Mucosa of descending colon (tissue), 3 donors: ENCODE measurements around the gene GDF11. TPM values are rescaled to one million over a fixed set of nuclear protein-coding genes. Genes with fewer than 3 reads are reported as not detected.

Experiments
- ATAC-seq: fragments of 200-7000 bp; cut with Tn5 transposase; one replicate; pipeline ENCODE4 v1.9.1; 2020; ENCODE audit warnings: mild to moderate bottlenecking, moderate library complexity
- DNase-seq, 3 donors: peaks; one replicate each; pipeline ENCODE4 v3.0.0-alpha.2; 2020
- H3K36me3 ChIP-seq: fragments of 200-600 bp; one replicate; pipeline ENCODE4 v1.8.0; 2021; ENCODE audit warnings: low read depth, mild to moderate bottlenecking
- H3K4me1 ChIP-seq: fragments of 200-600 bp; one replicate; pipeline ENCODE4 v1.8.0; 2021; ENCODE audit warnings: low read depth, mild to moderate bottlenecking
- H3K4me3 ChIP-seq: fragments of 200-600 bp; one replicate; pipeline ENCODE4 v1.8.0; 2021; ENCODE audit warnings: mild to moderate bottlenecking
- H3K9me3 ChIP-seq: fragments of 200-600 bp; one replicate; pipeline ENCODE4 v1.8.0; 2021; ENCODE audit warnings: mild to moderate bottlenecking
- CTCF ChIP-seq: fragments of 200-600 bp; IDR thresholded peaks from one replicate; pipeline ENCODE4 v1.8.0; 2022; ENCODE audit warnings: antibody characterized with exemption, mild to moderate bottlenecking
- intact Hi-C, 2 donors: fragments of 100-400 bp; cut with DNase I in 1 of 2; cut with micrococcal nuclease in 1 of 2; formaldehyde crosslinking; loops; one replicate each; pipeline versions ENCODE4 v1.11.0 to v1.11.1; 2022; cut with DNase I, micrococcal nuclease
- total RNA-seq, 3 donors: library from RNA; stranded (reverse); fragmentation: NEBNext Ultra II Directional in 2 of 3; extraction: Animal tissue kit (Norgen Biotek cat#: 25700) in 2 of 3; gene quantifications; one replicate each; pipeline versions ENCODE4 v1.2.1 to v1.2.4, GENCODE V29; 2021 to 2023
- donor health status: DM: no; HTN: no; CAD: no; lungs with moderate emphysema.
- donor health status: DM: no; HTN: no; CAD: no.
- donor health status: DM: no; HTN: yes; CAD: no.

The GDF11 gene
- total RNA-seq, 3 donors from 2014 or later = 1.0 to 13.8 (median 2.8) TPM

- intact Hi-C loops = no loop called here
- no peaks in the 10 kb centered on the region for H3K36me3 ChIP-seq
- no peak for DNase-seq
- no peak overlapping the region for H3K4me3 ChIP-seq
- no peak for TF ChIP-seq CTCF
- no peaks in the 10 kb centered on the region for H3K9me3 ChIP-seq
- peaks cover 15% of the 10 kb centered on the region for H3K4me1 ChIP-seq
- peak; percentile 16 for ATAC-seq
Measured at GRCh38 chr12:55708695-55709233, 34.2 kb upstream of the GDF11 start.

- no peaks in the 10 kb centered on the region for H3K36me3 ChIP-seq
- peak in 1 of 3 donors; percentile 7 for DNase-seq
- peaks cover 26% of the 10 kb centered on the region for H3K4me1 ChIP-seq
- no peak for ATAC-seq
- H3K9me3 ChIP-seq = no peaks in the 10 kb centered on the region
- H3K4me3 ChIP-seq = no peak overlapping the region
- intact Hi-C loops = no loop called here
- no peak for TF ChIP-seq CTCF
Measured at GRCh38 chr12:55711786-55712553, 31.0 kb upstream of the GDF11 start.

GRCh38 chr12:55712700-55713415 is 30.1 kb upstream of the GDF11 start:
- TF ChIP-seq CTCF = no peak
- H3K4me1 ChIP-seq = peaks cover 28% of the 10 kb centered on the region
- intact Hi-C loops = no loop called here
- H3K9me3 ChIP-seq = no peaks in the 10 kb centered on the region
- no peak overlapping the region for H3K4me3 ChIP-seq
- no peaks in the 10 kb centered on the region for H3K36me3 ChIP-seq
- ATAC-seq (no peak), DNase-seq (no peak)

GRCh38 chr12:55713721-55714120 is 29.2 kb upstream of the GDF11 start:
- no peak overlapping the region for H3K4me3 ChIP-seq
- no peak for TF ChIP-seq CTCF
- H3K36me3 ChIP-seq = no peaks in the 10 kb centered on the region
- intact Hi-C loops = no loop called here
- peaks cover 24% of the 10 kb centered on the region for H3K4me1 ChIP-seq
- DNase-seq = peak in 1 of 3 donors; percentile 9
- no peaks in the 10 kb centered on the region for H3K9me3 ChIP-seq
- no peak for ATAC-seq

GRCh38 chr12:55715169-55715764 is 27.7 kb upstream of the GDF11 start:
- Histone ChIP-seq H3K36me3 (no peaks in the 10 kb centered on the region), H3K9me3 (no peaks in the 10 kb centered on the region), H3K4me3 (no peak overlapping the region), H3K4me1 (peaks cover 38% of the 10 kb centered on the region)
- ATAC-seq (no peak), DNase-seq (no peak)
- no peak for TF ChIP-seq CTCF
- intact Hi-C loops = no loop called here
